HepG2 (cell line): ENCODE measurements around the gene CBLN4. TPM values are rescaled to one million over a fixed set of nuclear protein-coding genes. Genes with fewer than 3 reads are reported as not detected.

Source experiments
- AHDC1 ChIP-seq: sonication (generic); formaldehyde crosslinking; IDR thresholded peaks from 2 replicates; pipeline ENCODE4 v1.5.1; 2020; ENCODE audit warnings: mild to moderate bottlenecking, missing genetic modification reagents, borderline replicate concordance
- NFYC ChIP-seq: IDR thresholded peaks from 2 replicates; pipeline ENCODE4 v1.6.1; 2016; ENCODE audit warnings: missing genetic modification reagents, missing compliant biosample characterization
- PAXIP1 ChIP-seq: sonication (generic); formaldehyde crosslinking; conservative IDR thresholded peaks from 2 replicates; pipeline ENCODE4 v1.4.0; 2020; ENCODE audit warnings: mild to moderate bottlenecking, missing genetic modification reagents, moderate library complexity
- RFX1 ChIP-seq: fragments of 450-650 bp; IDR thresholded peaks from 2 replicates; pipeline ENCODE4 v1.6.1; 2017
- SOX5 ChIP-seq: IDR thresholded peaks from 2 replicates; pipeline ENCODE4 v1.6.1; 2016; ENCODE audit warnings: borderline replicate concordance
- SP5 ChIP-seq: IDR thresholded peaks from 2 replicates; pipeline ENCODE4 v1.6.1; 2016; ENCODE audit warnings: low read depth, borderline replicate concordance
- ZNF597 ChIP-seq: sonication (generic); formaldehyde crosslinking; IDR thresholded peaks from 2 replicates; pipeline ENCODE4 v1.5.0; 2020; ENCODE audit warnings: missing genetic modification reagents
- polyA plus RNA-seq, 8 experiments: library from polyadenylated mRNA; depleted of rRNA in 3 of 8; stranded (reverse) in 7 of 8; unstranded in 1 of 8; fragments of >200 nt; fragmentation: Illumina TruSeq in 4 of 8; extraction: Trizol in 4 of 8; gene quantifications; 2 replicates each; pipeline versions ENCODE4 v1.2.1 to v1.2.3, GENCODE V29; 2011 to 2016; ENCODE audit warnings: low read depth in 4 of 8, missing spikeins in 1 of 8, mixed read lengths in 1 of 8; ENCODE audit not compliant: insufficient read depth in 1 of 8
- total RNA-seq, 5 experiments: library from RNA; depleted of rRNA; stranded (reverse); fragments of >200 nt; fragmentation: Illumina TruSeq; extraction: Trizol; gene quantifications; 2 replicates each; pipeline ENCODE4 v1.2.3, GENCODE V29; 2016; ENCODE audit warnings: low read depth in 1 of 5

CBLN4 gene
- total and polyA plus RNA-seq, 2 of the 13 experiments (the other 11 are each of a cell fraction or from before 2014, with no cell fraction given) = not detected

- peak; percentile 19; the same call in 1 of the 2 replicates for TF ChIP-seq AHDC1 (CRISPR knock-in tag)
- TF ChIP-seq NFYC (CRISPR knock-in tag) = peak; percentile 36; the same call in 1 of the 2 replicates
- TF ChIP-seq ZNF597 (CRISPR knock-in tag) = no peak
- no peak for TF ChIP-seq RFX1
- TF ChIP-seq SOX5 (CRISPR knock-in tag) = peak; percentile 15; the same call in 1 of the 2 replicates
- TF ChIP-seq PAXIP1 (CRISPR knock-in tag) = peak; percentile 45; the same call in 1 of the 2 replicates
- TF ChIP-seq SP5 (CRISPR knock-in tag) = 0 out of 2 replicates have a peak, but pooled peaks have one; percentile 22
- TF ChIP-seq, all 625 proteins: peak for 16
Measured at GRCh38 chr20:56001106-56001785, 4.1 kb downstream of the CBLN4 start (continued).
